SK-N-SH treated with all-trans-retinoic acid at 6 μM for 48 hours (cell line): ENCODE results near the gene PTPN6.

Source experiments
- ATAC-seq: fragments of 200-7000 bp; cut with Tn5 transposase; 3 replicates; pipeline ENCODE4 v1.9.1; 2020; ENCODE audit warnings: mild to moderate bottlenecking, moderate library complexity
- ARNTL ChIP-seq: fragments of 450-650 bp; formaldehyde crosslinking; IDR thresholded peaks from 2 replicates; pipeline ENCODE4 v1.5.0; 2020; ENCODE audit warnings: low read depth, mild to moderate bottlenecking, moderate library complexity, borderline replicate concordance
- BACH2 ChIP-seq: fragments of 250-450 bp; sonication (Bioruptor Pico); IDR thresholded peaks from 2 replicates; pipeline ENCODE4 v1.9.0; 2021; ENCODE audit warnings: mild to moderate bottlenecking, borderline replicate concordance
- CREB5 ChIP-seq: fragments of 250-450 bp; sonication (Bioruptor Pico); IDR thresholded peaks from 2 replicates; pipeline ENCODE4 v1.5.1; 2020; ENCODE audit warnings: low read depth, mild to moderate bottlenecking, moderate library complexity
- CSRNP3 ChIP-seq: fragments of 250-450 bp; sonication (Bioruptor Pico); IDR thresholded peaks from 2 replicates; pipeline ENCODE4 v1.5.1; 2021; ENCODE audit warnings: mild to moderate bottlenecking, moderate library complexity
- ESRRG ChIP-seq: fragments of 250-450 bp; sonication (Bioruptor Pico); IDR thresholded peaks from 2 replicates; pipeline ENCODE4 v1.6.1; 2021; ENCODE audit warnings: mild to moderate bottlenecking
- ISL1 ChIP-seq: fragments of 250-450 bp; sonication (Bioruptor Pico); IDR thresholded peaks from 2 replicates; pipeline ENCODE4 v2.1.2; 2022; ENCODE audit warnings: mild to moderate bottlenecking, moderate library complexity
- OSR1 ChIP-seq: fragments of 250-450 bp; sonication (Bioruptor Pico); IDR thresholded peaks from 2 replicates; pipeline ENCODE4 v1.8.0; 2022; ENCODE audit warnings: moderate library complexity, mild to moderate bottlenecking, inconsistent platforms
- PATZ1 ChIP-seq: fragments of 250-450 bp; sonication (Bioruptor Pico); IDR thresholded peaks from 2 replicates; pipeline ENCODE4 v1.8.0; 2020; ENCODE audit warnings: mild to moderate bottlenecking, moderate library complexity, borderline replicate concordance
- POU6F1 ChIP-seq: fragments of 250-450 bp; sonication (Bioruptor Pico); IDR thresholded peaks from 2 replicates; pipeline ENCODE4 v1.8.0; 2021; ENCODE audit warnings: low read depth, mild to moderate bottlenecking, moderate library complexity, borderline replicate concordance
- PPARA ChIP-seq: fragments of 250-450 bp; sonication (Bioruptor Pico); IDR thresholded peaks from 2 replicates; pipeline ENCODE4 v1.5.0; 2020; ENCODE audit warnings: mild to moderate bottlenecking, borderline replicate concordance
- RARB ChIP-seq: fragments of 250-450 bp; sonication (Bioruptor Pico); IDR thresholded peaks from 2 replicates; pipeline ENCODE4 v1.8.0; 2021; ENCODE audit warnings: mild to moderate bottlenecking, moderate library complexity
- SNAI2 ChIP-seq: fragments of 250-450 bp; sonication (Bioruptor Pico); IDR thresholded peaks from 2 replicates; pipeline ENCODE4 v1.5.0; 2020; ENCODE audit warnings: mild to moderate bottlenecking, moderate library complexity
- TCF4 ChIP-seq: fragments of 250-450 bp; sonication (Bioruptor Pico); IDR thresholded peaks from 2 replicates; pipeline ENCODE4 v1.8.0; 2021; ENCODE audit warnings: mild to moderate bottlenecking, moderate library complexity, borderline replicate concordance
- TOX ChIP-seq: fragments of 250-450 bp; sonication (Bioruptor Pico); IDR thresholded peaks from 2 replicates; pipeline ENCODE4 v1.8.0; 2021; ENCODE audit warnings: mild to moderate bottlenecking, moderate library complexity, borderline replicate concordance
- TSHZ2 ChIP-seq: fragments of 250-450 bp; sonication (Bioruptor Pico); IDR thresholded peaks from 2 replicates; pipeline ENCODE4 v1.5.0; 2020; ENCODE audit warnings: mild to moderate bottlenecking, moderate library complexity
- ZC3H10 ChIP-seq: fragments of 250-450 bp; sonication (Bioruptor Pico); IDR thresholded peaks from 2 replicates; pipeline ENCODE4 v1.5.1; 2021; ENCODE audit warnings: mild to moderate bottlenecking, moderate library complexity
- ZFP3 ChIP-seq: fragments of 250-450 bp; sonication (Bioruptor Pico); IDR thresholded peaks from 2 replicates; pipeline ENCODE4 v1.5.0; 2020; ENCODE audit warnings: mild to moderate bottlenecking, moderate library complexity
- ZFP30 ChIP-seq: fragments of 450-650 bp; formaldehyde crosslinking; IDR thresholded peaks from 2 replicates; pipeline ENCODE4 v1.5.0; 2022; ENCODE audit warnings: mild to moderate bottlenecking, moderate library complexity
- ZNF565 ChIP-seq: fragments of 450-650 bp; formaldehyde crosslinking; conservative IDR thresholded peaks from 2 replicates; pipeline ENCODE4 v1.5.0; 2020; ENCODE audit warnings: low read depth, mild to moderate bottlenecking, moderate library complexity
- ZNF70 ChIP-seq: fragments of 450-650 bp; formaldehyde crosslinking; IDR thresholded peaks from 2 replicates; pipeline ENCODE4 v1.5.0; 2020; ENCODE audit warnings: mild to moderate bottlenecking, moderate library complexity

The PTPN6 gene

GRCh38 chr12:6946033-6946919 lies 4.9 kb upstream of the PTPN6 start (continued):
- no peak for TF ChIP-seq CREB5 (CRISPR knock-in tag)
- no peak for TF ChIP-seq PPARA (CRISPR knock-in tag)

GRCh38 chr12:6946920-6947374 lies 4.2 kb upstream of the PTPN6 start:
- TF ChIP-seq ZFP3 (CRISPR knock-in tag) = no peak
- TF ChIP-seq SNAI2 (CRISPR knock-in tag) = no peak
- no peak for TF ChIP-seq ZC3H10
- no peak for TF ChIP-seq POU6F1
- TF ChIP-seq RARB (CRISPR knock-in tag) = no peak
- no peak for TF ChIP-seq ZNF70 (CRISPR knock-in tag)
- TF ChIP-seq PATZ1 = no peak
- TF ChIP-seq ISL1 (CRISPR knock-in tag) = no peak
- TF ChIP-seq ZNF565 (CRISPR knock-in tag) = no peak
- no peak for TF ChIP-seq BACH2
- no peak for TF ChIP-seq CREB5 (CRISPR knock-in tag)
- no peak for TF ChIP-seq ESRRG (CRISPR knock-in tag)
- no peak for TF ChIP-seq ZFP30 (CRISPR knock-in tag)
- TF ChIP-seq ARNTL (CRISPR knock-in tag) = no peak
- TF ChIP-seq TOX = no peak
- TF ChIP-seq CSRNP3 (CRISPR knock-in tag) = no peak
- TF ChIP-seq TCF4 (CRISPR knock-in tag) = no peak
- no peak for TF ChIP-seq TSHZ2 (CRISPR knock-in tag)
- TF ChIP-seq OSR1 (CRISPR knock-in tag) = no peak
- no peak for ATAC-seq
